Subcutaneous abdominal adipose tissue (tissue), 5 donors: Measurements from ENCODE around the gene DHCR7.

Experiments
- H3K27ac ChIP-seq: one replicate; pipeline ENCODE4 v1.7.0; 2013; ENCODE audit warnings: low read depth, mild to moderate bottlenecking, inconsistent platforms, low read length, moderate library complexity
- H3K27me3 ChIP-seq, 5 donors: one replicate each; pipeline ENCODE4 v1.7.0; 2013; ENCODE audit warnings: low read length in 5 of 5, inconsistent platforms in 1 of 5; ENCODE audit not compliant: control insufficient read depth in 5 of 5, insufficient read depth in 4 of 5
- H3K36me3 ChIP-seq, 5 donors: one replicate each; pipeline ENCODE4 v1.7.0; 2013; ENCODE audit warnings: low read length in 5 of 5; ENCODE audit not compliant: control insufficient read depth in 5 of 5, insufficient read depth in 5 of 5
- H3K4me1 ChIP-seq, 5 donors: one replicate each; pipeline ENCODE4 v1.7.0; 2013; ENCODE audit warnings: low read length in 5 of 5, mild to moderate bottlenecking in 3 of 5, moderate library complexity in 1 of 5; ENCODE audit not compliant: control insufficient read depth in 5 of 5, insufficient read depth in 5 of 5
- H3K4me3 ChIP-seq, 5 donors: one replicate each; pipeline ENCODE4 v1.7.0; 2013; ENCODE audit warnings: low read length in 5 of 5, low read depth in 1 of 5
- H3K9ac ChIP-seq, 5 donors: one replicate each; pipeline ENCODE4 v1.7.0; 2013; ENCODE audit warnings: low read length in 5 of 5, mild to moderate bottlenecking in 4 of 5, moderate library complexity in 3 of 5
- H3K9me3 ChIP-seq, 5 donors: one replicate each; pipeline ENCODE4 v1.7.0; 2013; ENCODE audit warnings: low read length in 5 of 5; ENCODE audit not compliant: control insufficient read depth in 5 of 5
- donor health status: healthy.
- donor health status: healthy.
- donor health status: healthy.
- donor health status: healthy.
- donor health status: healthy.

DHCR7 gene

DNA sequence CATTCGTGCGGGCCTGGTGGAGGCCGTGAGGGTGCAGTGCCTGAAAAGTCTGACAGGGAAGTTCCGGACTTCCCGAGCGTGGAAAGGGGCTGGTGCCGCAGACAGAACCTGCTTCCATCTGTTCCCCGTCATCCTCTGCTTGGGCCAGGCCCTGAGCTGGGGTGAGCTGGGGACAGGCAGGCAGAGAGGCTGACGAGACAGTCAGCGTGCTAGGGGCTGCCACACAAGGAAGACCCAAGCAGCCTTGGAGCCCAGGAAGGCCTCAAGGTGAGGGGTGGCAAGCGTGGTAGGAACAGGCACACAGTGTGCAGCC lies 30.3 kb upstream of the DHCR7 start:
- no peaks in the 10 kb centered on the region for H3K27me3 ChIP-seq
- peaks cover 0 to 97% (median 93%) of the 10 kb centered on the region in 5 donors for H3K36me3 ChIP-seq
- H3K4me3 ChIP-seq = no peak overlapping the region
- peaks cover 0 to 6% (median 0%) of the 10 kb centered on the region in 5 donors for H3K4me1 ChIP-seq
- H3K27ac ChIP-seq = no peak overlapping the region
- no peak overlapping the region for H3K9ac ChIP-seq
- no peaks in the 10 kb centered on the region for H3K9me3 ChIP-seq

DNA sequence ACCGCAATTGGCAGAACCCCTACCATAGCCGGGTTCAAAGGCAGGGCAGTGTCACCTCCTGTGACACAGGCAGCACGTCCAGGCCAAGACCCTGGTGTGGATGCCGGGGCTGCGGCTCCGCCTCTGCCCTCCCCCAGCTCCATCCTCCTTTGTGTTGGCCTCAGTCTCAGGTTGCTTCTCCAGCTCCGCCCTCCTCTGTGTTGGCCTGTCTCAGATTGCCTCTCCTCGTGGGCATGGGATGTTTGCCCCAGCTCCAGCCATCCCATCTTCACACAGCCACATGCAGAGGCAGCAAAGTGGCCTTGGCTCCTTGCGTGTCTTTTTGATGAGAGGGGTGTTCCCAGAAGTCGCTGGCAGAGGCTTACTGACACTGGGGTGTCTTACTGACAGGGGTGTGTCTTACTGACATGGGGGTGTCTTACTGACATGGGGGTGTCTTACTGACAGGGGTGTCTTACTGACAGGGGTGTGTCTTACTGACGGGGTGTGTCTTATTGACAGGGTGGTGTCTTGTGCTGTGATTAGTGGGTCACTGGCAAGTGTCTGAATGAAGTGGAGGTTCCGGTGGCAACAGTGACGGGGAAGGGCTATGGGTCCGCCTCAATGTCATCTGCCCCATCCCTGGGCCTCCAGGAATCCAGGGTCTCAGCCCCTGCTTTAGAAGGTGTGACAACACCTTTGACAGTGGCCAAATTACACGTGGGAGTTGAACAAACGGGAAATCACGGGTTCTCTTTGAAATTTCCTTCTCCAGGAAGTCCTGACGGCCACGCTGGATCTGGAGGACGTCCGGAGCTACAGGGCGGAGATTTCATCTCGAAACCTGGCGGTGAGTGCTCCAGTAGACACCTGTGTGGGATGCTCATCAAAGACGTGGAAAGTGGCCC lies 29.7 kb upstream of the DHCR7 start:
- Histone ChIP-seq H3K27me3 (no peaks in the 10 kb centered on the region), H3K4me3 (no peak overlapping the region), H3K27ac (no peak overlapping the region), H3K36me3 (peaks cover 0 to 97% (median 93%) of the 10 kb centered on the region in 5 donors), H3K4me1 (peaks cover 0 to 6% (median 0%) of the 10 kb centered on the region in 5 donors), H3K9ac (no peak overlapping the region), H3K9me3 (no peaks in the 10 kb centered on the region)

DNA sequence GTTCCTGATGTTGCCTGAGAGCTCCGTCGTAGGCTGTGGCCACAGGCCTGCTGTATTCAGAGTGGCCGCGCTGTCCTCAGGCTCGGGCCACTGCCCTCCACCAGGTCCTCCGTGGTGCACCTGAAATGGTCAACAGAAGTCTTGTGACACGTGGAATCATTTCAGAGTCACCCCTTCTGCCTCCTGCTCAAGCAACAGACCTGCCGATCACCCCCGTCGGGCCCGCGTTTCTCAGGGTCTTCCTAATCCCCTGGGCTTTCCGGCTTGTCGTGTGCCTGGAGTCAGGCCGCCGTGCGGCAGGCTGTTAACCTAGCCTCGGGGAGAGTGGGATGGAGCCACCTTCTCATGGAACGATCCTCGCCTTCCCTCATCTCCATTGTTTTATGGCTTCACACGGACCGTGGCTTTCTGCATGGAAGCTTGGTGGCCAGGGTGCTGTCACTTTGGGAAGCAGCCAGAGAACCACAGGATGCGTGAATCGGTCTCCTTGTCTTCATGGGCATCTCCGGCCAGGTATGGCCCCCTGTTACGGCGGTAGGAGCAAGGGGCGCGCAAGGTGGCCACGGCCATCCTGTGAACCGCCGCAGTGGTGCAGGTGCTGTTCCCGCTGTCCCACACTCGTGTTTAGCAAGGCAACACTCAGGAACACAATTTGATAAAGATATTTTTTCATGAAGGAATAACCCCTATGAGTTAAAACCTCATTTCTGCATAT lies 28.9 kb upstream of the DHCR7 start:
- H3K9ac ChIP-seq = no peak overlapping the region
- peaks cover 0 to 6% (median 0%) of the 10 kb centered on the region in 5 donors for H3K4me1 ChIP-seq
- H3K27me3 ChIP-seq = no peaks in the 10 kb centered on the region
- no peak overlapping the region for H3K4me3 ChIP-seq
- H3K9me3 ChIP-seq = no peaks in the 10 kb centered on the region
- H3K36me3 ChIP-seq = peaks cover 0 to 99% (median 95%) of the 10 kb centered on the region in 5 donors
- H3K27ac ChIP-seq = no peak overlapping the region

DNA sequence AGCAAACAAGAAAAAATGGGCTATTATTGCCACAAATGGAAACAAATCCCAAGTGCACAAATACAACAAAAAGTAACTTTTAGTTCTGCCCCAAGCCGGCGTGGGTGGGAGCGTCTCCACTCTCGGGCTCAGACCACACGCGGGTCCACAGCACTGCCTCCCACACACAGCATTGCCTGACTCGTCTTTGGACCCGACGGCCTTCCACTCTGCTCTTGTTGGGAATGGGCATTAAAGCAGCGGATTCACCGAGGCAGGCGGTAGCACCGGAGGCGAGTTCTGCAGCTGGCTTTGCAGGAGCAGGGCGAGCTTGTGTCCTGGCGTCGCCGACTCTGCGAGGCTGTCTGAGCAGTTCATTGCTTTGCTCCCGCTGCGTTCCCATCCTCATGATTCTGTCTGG lies 27.8 kb upstream of the DHCR7 start:
- no peaks in the 10 kb centered on the region for H3K27me3 ChIP-seq
- no peak overlapping the region for H3K4me3 ChIP-seq
- peaks cover 0 to 6% (median 0%) of the 10 kb centered on the region in 5 donors for H3K4me1 ChIP-seq
- no peaks in the 10 kb centered on the region for H3K9me3 ChIP-seq
- H3K36me3 ChIP-seq = peaks cover 0 to 99% (median 91%) of the 10 kb centered on the region in 5 donors
- no peak overlapping the region for H3K27ac ChIP-seq
- H3K9ac ChIP-seq = no peak overlapping the region

DNA sequence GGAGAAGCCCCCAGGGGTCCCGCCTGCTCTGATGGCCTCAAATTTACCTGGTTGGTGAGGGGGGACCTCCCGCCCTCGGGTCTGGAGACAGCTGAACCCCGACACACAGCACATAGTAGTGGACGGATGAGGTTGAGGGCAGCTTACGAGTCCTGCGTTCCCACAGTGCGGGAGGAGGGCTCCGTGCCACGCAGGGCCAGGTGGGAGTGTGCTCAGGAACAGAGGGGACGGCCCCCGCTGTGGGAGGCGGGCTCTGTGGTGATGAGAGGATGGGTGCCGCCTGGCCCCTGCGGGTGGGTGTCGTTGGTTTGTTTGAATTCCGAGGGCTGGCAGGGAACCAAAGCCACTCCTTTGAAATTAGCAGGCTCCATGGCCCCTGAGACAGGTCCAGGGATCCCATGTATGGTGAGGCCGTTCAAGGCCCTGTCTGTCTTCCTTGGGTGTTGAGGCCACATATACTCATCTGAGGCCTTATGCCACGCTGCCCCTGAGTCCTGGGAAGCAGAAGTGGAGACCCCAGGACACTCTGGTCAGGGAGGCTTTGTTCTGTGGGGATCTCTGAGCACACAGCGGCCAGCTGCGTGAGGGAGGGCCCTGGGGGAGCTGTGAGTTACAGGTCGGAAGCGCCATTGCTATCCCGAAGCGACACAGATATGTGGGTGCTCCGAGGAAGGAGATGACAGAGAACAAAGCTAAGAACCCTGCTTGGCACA lies 26.7 kb upstream of the DHCR7 start:
- H3K4me1 ChIP-seq = peaks cover 0 to 6% (median 0%) of the 10 kb centered on the region in 5 donors
- no peaks in the 10 kb centered on the region for H3K9me3 ChIP-seq
- H3K9ac ChIP-seq = no peak overlapping the region
- no peaks in the 10 kb centered on the region for H3K27me3 ChIP-seq
- H3K4me3 ChIP-seq = no peak overlapping the region
- H3K27ac ChIP-seq = no peak overlapping the region
- H3K36me3 ChIP-seq = peaks cover 0 to 91% (median 80%) of the 10 kb centered on the region in 5 donors

DNA sequence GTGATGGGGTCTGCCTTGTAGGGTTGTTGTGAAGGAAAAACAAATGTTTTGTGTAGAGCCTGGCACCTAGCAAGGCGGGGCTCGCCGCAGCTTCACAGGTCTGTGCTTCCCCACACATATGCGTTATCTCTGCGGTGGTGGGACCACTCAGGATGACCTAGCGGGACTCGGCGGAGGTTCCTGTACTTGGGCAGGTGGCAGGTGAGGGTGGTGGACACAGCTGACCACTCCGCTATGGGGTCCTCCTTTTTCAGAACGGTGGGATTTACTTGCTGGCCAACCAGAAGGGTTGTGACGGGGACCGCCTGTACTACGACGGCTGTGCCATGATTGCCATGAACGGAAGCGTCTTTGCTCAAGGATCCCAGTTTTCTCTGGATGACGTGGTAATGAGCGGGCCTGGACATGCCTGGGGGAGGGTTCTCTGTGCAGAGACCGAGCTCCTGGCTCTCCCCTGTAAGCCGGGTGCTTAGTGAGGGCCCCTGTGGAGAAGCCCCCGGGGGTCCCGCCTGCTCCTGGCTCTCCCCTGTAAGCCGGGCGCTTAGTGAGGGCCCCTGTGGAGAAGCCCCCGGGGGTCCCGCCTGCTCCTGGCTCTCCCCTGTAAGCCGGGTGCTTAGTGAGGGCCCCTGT lies 26.1 kb upstream of the DHCR7 start:
- Histone ChIP-seq H3K9me3 (no peaks in the 10 kb centered on the region), H3K4me1 (peaks cover 0 to 6% (median 0%) of the 10 kb centered on the region in 5 donors), H3K27ac (no peak overlapping the region), H3K9ac (no peak overlapping the region), H3K4me3 (no peak overlapping the region), H3K36me3 (peaks cover 0 to 84% (median 74%) of the 10 kb centered on the region in 5 donors), H3K27me3 (no peaks in the 10 kb centered on the region)

DNA sequence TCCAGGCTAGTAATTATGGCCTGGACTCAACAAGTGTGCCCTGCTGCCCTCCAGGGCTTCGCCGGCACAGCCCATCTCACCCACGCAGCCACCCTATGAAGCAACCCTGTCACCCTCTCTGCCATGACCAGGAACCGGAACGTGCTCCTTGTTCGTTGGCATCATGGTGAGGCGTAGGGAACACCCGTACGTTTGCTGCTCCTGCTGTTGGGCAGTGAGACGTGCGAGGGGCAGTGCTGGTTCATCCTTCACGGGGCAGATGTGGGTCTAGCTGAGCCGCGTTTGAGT lies 25.5 kb upstream of the DHCR7 start:
- Histone ChIP-seq H3K27me3 (no peaks in the 10 kb centered on the region), H3K9ac (no peak overlapping the region), H3K36me3 (peaks cover 0 to 83% (median 71%) of the 10 kb centered on the region in 5 donors), H3K4me1 (peaks cover 0 to 5% (median 0%) of the 10 kb centered on the region in 5 donors), H3K27ac (no peak overlapping the region), H3K9me3 (no peaks in the 10 kb centered on the region), H3K4me3 (no peak overlapping the region)

DNA sequence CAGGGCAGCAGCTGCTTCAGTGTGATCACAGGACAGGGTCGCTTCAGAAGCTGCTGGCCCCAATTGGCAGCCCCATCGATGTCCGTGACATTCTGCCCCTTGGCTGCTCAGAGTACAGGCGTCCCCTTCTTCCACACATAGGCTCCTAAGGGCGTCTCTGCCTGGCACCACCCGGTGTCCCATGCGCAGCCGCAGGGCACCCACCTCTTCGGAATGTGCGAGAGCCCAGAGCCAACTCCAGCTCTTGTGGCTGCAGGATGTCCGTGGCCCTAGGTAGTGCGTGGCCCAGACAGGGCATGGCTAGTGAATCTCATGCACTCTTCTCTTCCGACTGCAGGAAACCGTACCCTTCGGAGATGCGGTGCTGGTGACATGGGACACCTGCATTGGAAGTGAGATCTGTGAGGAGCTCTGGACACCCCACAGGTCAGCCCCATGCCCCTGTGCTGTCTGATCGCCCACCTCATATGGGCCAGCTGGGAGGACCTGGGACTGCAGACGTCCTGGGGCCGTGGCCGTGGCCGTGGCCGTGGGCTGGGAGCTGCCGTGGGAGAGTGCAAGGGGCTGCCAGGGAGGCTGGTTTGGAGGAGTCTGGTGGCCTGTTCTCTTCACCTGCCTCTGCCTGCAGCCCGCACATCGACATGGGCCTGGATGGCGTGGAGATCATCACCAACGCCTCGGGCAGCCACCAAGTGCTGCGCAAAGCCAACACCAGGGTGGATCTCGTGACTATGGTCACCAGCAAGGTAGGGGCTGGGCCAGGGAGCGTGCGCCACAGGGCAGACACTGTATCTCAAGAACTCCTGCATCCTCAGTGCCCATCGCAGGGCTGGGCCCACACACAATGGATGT lies 25.0 kb upstream of the DHCR7 start:
- Histone ChIP-seq H3K4me3 (no peak overlapping the region), H3K27me3 (no peaks in the 10 kb centered on the region), H3K9ac (no peak overlapping the region), H3K36me3 (peaks cover 0 to 78% (median 65%) of the 10 kb centered on the region in 5 donors), H3K4me1 (no peaks in the 10 kb centered on the region), H3K9me3 (no peaks in the 10 kb centered on the region), H3K27ac (no peak overlapping the region)

DNA sequence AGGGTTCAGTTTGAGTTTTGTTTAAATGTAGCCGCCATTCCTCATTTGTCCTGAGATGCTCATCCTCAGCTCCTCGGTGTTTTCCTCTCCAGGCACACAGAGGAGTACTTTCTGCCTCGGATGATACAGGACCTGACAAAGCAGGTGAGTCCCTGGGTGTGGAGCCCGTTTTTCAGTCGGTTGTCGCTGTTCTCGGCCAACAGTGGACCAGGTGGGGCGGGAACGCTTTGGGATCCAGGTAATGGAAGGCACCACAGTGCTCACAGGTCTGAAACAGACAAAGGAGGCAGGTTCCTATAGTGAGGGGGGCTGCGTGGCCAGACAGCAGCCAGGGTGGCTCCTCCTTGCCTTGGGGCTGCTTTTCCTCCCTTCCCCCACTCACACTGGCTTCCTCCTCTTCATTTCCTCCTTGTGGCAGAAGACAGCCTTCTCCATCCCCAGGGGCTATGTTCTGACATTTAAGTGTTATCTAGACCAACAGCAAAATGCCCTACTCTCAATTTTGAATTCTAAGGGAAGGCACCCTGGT lies 24.2 kb upstream of the DHCR7 start:
- no peak overlapping the region for H3K4me3 ChIP-seq
- H3K9me3 ChIP-seq = no peaks in the 10 kb centered on the region
- no peaks in the 10 kb centered on the region for H3K27me3 ChIP-seq
- no peak overlapping the region for H3K27ac ChIP-seq
- no peak overlapping the region for H3K9ac ChIP-seq
- H3K4me1 ChIP-seq = no peaks in the 10 kb centered on the region
- peaks cover 3 to 71% (median 59%) of the 10 kb centered on the region in 5 donors for H3K36me3 ChIP-seq
